IMR-90 (cell line): ENCODE data around the gene LMLN.

ENCODE experiments used
- CHD1 ChIP-seq: IDR thresholded peaks from 2 replicates; pipeline ENCODE4 v1.6.1; 2012; ENCODE audit warnings: low read depth, low read length, improper control_type of control experiment
- NFE2L2 ChIP-seq: fragments of 150-350 bp; IDR thresholded peaks from 2 replicates; pipeline ENCODE4 v1.6.1; 2016; ENCODE audit warnings: low read depth, mild to moderate bottlenecking, low read length
- POLR2A ChIP-seq: IDR thresholded peaks from 2 replicates; pipeline ENCODE4 v1.6.1; 2012; ENCODE audit warnings: mild to moderate bottlenecking, low read depth, low read length
- RFX5 ChIP-seq: IDR thresholded peaks from 2 replicates; pipeline ENCODE4 v1.8.0; 2012; ENCODE audit warnings: low read depth, mild to moderate bottlenecking, low read length, moderate library complexity
- SMC3 ChIP-seq: fragments of 150-350 bp; IDR thresholded peaks from 2 replicates; pipeline ENCODE4 v1.6.1; 2016; ENCODE audit warnings: low read depth, mild to moderate bottlenecking, antibody characterized with exemption, low read length, moderate library complexity
- TF ChIP-seq, protein P1 (sequence below): conservative IDR thresholded peaks from 2 replicates; pipeline ENCODE4 v1.5.1; 2012; ENCODE audit warnings: mild to moderate bottlenecking, low read depth, low read length, improper control_type of control experiment
- TF ChIP-seq, protein P2 (sequence below): fragments of 150-350 bp; IDR thresholded peaks from 2 replicates; pipeline ENCODE4 v1.6.1; 2017; ENCODE audit warnings: mild to moderate bottlenecking, antibody characterized with exemption, low read length, low read depth

DNA sequence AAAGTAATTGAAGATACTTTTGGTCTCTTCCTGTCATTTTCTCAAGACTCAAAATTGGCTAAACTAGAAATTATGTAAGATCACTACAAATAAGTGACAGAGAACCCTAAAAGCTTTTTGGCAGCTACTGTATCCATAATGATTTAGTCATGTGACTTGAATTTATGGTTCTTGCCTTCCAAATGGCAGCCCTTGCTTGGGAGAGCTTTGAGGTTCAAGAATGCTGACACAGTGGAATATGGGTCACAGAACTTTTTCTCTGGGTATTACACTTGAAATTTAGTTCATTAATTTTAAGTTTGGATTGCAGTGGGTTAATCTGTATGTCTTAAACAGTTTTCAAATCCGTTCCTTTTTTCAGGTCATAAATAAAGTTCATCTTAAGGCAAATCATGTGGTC, 14.0 kb downstream of the LMLN start:
- TF ChIP-seq, protein P1, sequence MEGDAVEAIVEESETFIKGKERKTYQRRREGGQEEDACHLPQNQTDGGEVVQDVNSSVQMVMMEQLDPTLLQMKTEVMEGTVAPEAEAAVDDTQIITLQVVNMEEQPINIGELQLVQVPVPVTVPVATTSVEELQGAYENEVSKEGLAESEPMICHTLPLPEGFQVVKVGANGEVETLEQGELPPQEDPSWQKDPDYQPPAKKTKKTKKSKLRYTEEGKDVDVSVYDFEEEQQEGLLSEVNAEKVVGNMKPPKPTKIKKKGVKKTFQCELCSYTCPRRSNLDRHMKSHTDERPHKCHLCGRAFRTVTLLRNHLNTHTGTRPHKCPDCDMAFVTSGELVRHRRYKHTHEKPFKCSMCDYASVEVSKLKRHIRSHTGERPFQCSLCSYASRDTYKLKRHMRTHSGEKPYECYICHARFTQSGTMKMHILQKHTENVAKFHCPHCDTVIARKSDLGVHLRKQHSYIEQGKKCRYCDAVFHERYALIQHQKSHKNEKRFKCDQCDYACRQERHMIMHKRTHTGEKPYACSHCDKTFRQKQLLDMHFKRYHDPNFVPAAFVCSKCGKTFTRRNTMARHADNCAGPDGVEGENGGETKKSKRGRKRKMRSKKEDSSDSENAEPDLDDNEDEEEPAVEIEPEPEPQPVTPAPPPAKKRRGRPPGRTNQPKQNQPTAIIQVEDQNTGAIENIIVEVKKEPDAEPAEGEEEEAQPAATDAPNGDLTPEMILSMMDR, result no peak
- no peak for TF ChIP-seq POLR2A
- TF ChIP-seq, protein P2, sequence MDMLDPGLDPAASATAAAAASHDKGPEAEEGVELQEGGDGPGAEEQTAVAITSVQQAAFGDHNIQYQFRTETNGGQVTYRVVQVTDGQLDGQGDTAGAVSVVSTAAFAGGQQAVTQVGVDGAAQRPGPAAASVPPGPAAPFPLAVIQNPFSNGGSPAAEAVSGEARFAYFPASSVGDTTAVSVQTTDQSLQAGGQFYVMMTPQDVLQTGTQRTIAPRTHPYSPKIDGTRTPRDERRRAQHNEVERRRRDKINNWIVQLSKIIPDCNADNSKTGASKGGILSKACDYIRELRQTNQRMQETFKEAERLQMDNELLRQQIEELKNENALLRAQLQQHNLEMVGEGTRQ, result no peak
- no peak for TF ChIP-seq SMC3
- TF ChIP-seq RFX5, result no peak
- no peak for TF ChIP-seq NFE2L2
- no peak for TF ChIP-seq CHD1
